NCI-H2029 treated with DMSO at 0.1 percent for 48 hours (cell line): ENCODE data around the gene CYB5RL.

Source experiments
- DNase-seq: peaks from one replicate; lab custom pipeline; 2025; lab: John Stamatoyannopoulos, UW

CYB5RL gene

GRCh38 chr1:54158071-54158470 lies 41.8 kb downstream of the CYB5RL start:
- DNase-seq: no peak

GRCh38 chr1:54157401-54157800 lies 42.4 kb downstream of the CYB5RL start:
- DNase-seq: no peak

- DNase-seq: no peak
These were observed 42.8 kb downstream of the CYB5RL start for GRCh38 chr1:54156986-54157385.

- no peak for DNase-seq
These were observed 43.6 kb downstream of the CYB5RL start for GRCh38 chr1:54156201-54156600.

- no peak for DNase-seq
These were observed 46.0 kb downstream of the CYB5RL start for GRCh38 chr1:54153535-54154439.

- no peak for DNase-seq
These were observed 47.1 kb downstream of the CYB5RL start, which contains the start of gene CDCP2 for GRCh38 chr1:54152696-54153095. CDCP2 (minus strand) TSS chr1:54153000; CDS start chr1:54152922, 78 bp downstream.

GRCh38 chr1:54151013-54151412 lies 48.8 kb downstream of the CYB5RL start:
- no peak for DNase-seq
